Stimulated activated CD8-positive, alpha-beta memory T cell treated with anti-CD3 and anti-CD28 coated beads, Interleukin-12 subunit alpha, Interleukin-12 subunit beta, amount 100 ng/mL, for 1 hour (primary cell): ENCODE data around the gene ZBTB45.
"Not testable (repeated sequence)": the region's sequence is repeated elsewhere in the genome, so short reads cannot be mapped to it uniquely, and the experiment has no call there.

Experiments used
- DNase-seq: peaks from one replicate; pipeline ENCODE4 v3.0.0-alpha.2; 2020; ENCODE audit warnings: low read depth

Gene ZBTB45

DNA sequence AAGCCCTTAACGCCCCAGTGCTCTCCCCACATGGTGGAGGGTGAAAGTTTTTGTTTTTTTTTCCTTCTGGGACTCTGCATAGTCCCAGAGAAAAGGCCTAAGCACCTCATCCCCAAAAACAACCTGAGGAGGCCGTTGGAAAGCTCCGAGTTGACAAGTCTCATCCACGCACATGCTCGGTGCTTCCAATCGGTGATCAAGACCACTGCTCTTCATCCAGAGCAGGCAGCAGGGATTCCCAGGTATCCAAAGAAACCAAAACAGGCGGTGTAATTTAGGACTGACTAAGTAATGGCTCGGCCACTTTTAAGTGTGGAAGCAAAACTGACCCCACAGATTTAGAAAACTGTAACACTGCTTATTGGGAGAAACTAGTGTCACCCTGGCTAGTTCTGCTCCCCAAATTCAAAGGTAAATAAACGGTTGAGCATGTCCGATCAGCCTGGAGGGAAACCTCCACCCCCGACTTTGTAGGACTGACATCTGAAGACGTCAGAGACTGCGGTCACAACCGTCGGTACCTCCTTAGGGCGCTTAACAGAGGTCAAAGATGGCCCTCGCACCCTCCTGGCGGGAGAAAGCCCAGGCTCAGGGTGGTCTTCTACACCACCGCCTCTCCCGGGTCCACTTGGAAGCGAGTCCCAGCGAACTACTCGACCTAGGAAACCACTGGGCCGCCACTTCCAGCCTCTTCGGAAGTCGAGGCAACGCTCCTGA, 44.5 kb downstream of the ZBTB45 start:
- no peak for DNase-seq

DNA sequence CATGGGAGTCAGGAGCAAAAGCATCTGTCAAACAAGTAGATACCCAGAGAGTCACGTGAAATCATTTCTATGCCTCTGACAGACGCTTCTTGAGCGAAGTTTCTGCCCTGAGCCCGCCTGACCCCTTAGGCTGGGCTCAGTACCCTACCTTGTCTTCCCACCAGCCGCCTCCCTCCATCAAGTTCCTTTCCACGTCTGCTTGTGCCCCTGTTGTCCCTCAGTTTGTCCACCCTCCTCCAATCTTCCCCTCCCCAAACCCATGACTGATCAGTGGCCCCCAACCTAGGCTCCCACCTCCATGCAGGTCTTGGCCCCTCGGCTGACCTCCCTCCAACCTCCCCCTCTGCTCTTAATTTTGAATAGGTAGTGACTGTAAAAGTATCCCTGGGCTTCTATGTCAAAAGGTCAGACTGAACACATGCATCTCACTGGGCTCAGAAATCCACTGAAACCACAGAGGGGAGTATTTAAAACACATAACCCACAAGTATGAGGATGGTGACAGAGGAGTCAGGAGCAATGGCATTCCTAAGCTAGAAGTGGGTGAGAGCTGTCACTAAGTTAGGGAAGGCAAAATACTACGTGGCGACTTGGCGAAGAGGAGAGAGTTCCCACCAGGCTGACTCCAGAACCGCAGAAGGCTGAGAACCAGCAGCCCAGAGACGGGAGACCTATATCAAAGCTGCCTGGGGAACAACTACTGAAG, 45.2 kb downstream of the ZBTB45 start:
- DNase-seq: no peak

DNA sequence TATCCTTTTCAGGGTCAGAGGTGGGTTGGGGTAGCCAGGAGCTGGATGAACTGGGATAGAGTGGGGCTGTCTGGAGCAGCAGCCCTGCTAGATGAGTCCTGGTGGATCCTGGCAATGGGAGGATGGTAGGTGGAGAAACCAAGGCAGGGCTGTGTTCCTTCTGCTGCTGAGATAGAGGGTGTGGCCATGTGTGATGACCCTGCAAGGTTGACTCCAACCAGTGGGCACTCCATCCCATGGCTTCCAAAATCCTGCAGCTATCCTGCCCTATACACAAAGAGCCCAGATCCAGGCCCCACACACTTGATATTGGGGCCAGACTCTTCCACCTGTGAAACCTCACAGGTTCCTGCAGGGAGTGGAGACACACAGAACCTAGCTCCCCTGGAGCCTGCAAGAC, 45.8 kb downstream of the ZBTB45 start:
- no peak for DNase-seq

DNA sequence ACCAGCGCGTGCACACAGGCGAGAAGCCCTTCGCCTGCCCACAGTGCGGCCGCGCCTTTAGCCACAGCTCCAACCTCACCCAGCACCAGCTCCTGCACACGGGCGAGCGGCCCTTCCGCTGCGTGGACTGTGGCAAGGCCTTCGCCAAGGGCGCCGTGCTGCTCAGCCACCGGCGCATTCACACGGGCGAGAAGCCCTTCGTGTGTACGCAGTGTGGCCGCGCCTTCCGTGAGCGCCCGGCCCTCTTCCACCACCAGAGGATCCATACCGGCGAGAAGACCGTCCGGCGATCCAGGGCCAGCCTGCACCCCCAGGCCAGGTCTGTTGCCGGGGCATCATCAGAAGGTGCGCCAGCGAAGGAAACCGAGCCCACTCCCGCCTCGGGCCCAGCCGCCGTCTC, 47.9 kb downstream of the ZBTB45 start:
- DNase-seq: no peak

DNA sequence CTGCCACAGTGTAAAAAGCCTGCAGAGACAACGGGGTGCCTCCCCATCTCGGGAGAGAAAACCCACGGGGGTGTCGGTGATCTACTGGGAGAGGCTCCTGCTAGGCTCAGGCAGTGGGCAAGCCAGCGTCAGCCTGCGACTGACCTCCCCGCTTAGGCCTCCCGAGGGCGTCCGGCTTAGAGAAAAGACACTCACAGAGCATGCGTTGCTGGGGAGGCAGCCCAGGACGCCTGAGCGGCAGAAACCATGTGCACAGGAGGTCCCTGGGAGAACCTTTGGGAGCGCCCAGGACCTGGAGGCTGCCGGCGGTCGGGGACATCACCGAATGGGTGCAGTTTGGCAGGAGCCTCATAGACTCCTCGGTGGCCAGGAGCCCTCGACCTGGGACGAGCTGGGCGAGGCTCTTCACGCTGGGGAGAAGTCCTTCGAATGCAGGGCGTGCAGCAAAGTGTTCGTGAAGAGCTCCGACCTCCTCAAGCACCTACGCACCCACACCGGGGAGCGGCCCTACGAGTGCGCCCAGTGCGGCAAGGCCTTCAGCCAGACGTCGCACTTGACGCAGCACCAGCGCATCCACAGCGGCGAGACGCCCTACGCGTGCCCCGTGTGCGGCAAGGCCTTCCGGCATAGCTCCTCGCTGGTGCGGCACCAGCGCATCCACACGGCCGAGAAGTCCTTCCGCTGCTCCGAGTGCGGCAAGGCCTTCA, 48.6 kb downstream of the ZBTB45 start:
- not testable (repeated sequence) for DNase-seq

DNA sequence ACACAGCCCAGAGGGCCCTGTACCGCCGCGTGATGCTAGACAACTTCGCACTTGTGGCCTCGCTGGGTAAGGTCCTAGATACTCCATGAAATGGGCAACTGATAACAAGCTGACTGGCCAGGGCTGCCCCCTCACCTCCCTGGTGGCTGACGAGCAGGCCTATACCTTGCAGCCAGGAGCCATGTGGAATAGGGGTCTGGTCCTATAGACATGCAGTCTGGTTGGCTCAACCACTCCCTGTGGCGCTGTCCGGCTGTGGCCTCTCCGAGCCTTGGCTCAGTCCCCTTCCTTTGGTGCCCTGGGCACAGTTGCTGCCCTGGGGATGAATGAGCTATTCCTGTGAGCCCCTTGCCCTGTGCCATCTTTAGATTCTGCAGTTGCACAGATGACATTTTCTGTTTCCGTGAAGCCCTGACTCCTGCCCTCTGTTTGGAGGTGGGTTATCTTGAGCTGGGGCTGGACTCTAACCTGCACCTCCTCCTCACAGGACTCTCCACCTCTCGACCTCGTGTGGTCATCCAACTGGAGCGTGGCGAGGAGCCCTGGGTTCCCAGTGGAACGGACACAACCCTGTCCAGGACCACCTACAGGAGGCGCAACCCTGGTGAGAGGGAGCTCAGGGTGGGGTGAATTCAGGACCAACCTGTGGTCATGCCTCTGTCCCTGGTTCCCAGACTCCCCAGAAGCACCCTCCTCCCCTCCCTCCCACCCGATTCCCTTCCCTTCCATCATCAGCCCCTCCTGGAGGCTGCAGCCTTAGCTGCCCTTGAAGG, 50.2 kb downstream of the ZBTB45 start:
- DNase-seq: no peak

DNA sequence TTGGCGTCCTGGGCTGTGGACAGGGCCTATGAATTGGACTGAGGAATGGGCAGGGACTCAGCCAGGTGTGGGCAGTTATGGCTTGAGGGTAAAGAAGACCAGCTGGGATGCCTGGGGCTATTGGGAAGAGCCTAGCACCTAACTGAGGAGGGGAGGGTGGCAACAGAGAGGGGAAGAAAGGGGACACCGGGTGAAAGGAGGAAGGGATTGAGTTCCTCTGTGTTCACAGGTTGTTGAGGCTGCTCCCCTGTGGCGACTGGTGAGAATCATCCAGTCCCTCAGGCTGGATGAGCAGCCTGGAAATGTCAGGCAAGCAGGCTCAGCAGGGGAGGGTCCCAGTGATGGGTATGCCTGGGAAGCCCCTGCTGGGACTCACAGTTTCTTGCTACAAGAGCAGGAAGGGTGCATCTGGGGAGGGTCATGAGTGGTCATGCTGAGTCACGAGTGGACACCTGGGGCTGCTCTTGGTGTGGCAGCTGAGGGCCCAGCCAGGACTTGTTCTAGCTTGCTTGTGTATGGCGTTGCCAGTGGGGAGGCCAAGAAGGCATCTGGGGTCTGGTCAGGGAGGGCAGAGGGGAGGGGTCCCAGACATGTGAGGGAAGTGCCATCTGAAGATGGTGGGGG, 51.3 kb downstream of the ZBTB45 start:
- DNase-seq: no peak

DNA sequence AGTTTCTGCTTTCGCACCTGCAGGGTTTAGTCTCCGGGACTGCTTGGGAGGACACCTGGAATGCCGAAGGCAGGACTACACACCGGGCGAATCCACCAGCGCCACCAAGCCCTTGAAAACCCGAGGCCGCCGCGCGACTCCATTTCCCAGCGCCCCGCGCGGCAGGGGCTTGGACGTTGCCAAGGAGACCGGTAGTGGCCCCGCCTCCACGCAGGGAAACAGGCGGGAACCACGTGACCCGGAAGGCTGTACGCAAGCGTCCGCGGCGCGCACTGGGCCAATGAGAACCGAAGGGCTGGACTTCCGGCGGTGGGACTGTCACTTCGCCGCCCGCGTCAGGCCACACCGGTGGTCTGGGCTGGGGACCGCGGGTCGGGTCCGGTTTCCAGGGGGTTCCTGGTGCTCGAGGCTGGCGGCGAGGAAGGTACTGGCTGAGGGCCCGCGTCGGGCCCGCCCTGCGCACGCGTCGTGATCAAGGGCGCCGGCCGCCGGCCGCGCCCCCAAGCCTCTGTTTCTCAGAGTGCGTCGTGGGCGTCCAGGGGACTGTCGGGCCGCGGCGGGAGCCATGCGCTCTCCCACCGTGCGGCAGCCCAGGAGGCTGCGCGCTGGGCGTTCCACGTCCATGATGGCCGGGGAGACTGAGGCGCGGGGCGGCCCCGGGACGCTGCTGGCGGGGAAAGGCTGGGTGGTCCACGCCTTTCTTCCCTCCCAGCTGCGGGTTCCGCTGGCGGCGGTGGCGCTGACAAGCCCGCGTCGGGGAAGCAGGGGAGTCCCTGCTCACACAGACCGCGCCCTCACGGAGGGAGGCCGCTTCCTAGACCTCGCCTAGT, 52.6 kb downstream of the ZBTB45 start, which contains the start of gene ZNF324:
ZNF324 (plus strand) TSS at position 321 of the 830 bp plus-strand sequence. CDS start 2,106 bp downstream, outside the sequence.
- DNase-seq: peak; percentile 98

DNA sequence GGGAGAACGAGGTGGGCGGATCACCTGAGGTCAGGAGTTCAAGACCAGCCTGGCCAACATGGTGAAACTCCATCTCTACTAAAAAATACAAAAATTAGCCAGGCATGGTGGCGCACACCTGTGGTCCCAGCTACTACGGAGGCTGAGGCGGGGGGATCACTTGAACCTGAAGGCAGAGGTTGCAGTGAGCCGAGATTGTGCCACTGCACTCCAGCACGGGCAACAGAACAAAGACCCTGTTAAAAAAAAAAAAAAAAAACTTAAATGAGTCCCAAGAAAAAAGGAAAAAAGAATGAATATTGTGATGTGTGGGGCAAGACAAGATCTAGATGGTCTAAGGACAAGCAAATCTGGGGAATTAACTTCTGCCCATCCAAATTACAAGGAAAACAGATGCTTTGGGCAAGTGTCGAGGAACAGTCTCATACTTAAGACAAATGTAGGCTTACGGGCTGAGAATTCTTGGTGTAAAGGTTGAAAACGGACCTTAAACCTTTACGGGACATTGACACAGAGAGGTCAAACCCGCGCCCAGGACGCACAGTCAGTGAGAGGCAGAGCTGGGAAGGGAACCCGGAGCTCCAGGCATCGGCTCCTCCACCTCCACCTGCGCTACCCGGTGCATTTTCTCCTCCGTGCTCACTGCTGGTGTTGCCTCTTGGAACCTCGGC, 53.4 kb downstream of the ZBTB45 start:
- DNase-seq: no peak
